Tibial artery (tissue), 4 donors: ENCODE measurements around the gene SBNO2.

ENCODE experiments used
- DNase-seq, 2 donors: peaks; one replicate each; pipeline ENCODE4 v3.0.0-alpha.2; 2019
- H3K27ac ChIP-seq, 2 donors: fragments of 200-600 bp; sonication (generic) in 1 of 2; 1 replicate in 1 of 2; 2 replicates in 1 of 2; pipeline ENCODE4 v1.5.1; 2018 to 2019; ENCODE audit warnings: mild to moderate bottlenecking in 1 of 2
- H3K27me3 ChIP-seq, 2 donors: fragments of 200-600 bp; sonication (generic) in 1 of 2; one replicate each; pipeline versions ENCODE4 v1.5.1 to v1.6.0; 2016 to 2019
- H3K36me3 ChIP-seq, 3 donors: fragments of 200-600 bp; sonication (generic) in 2 of 3; one replicate each; pipeline ENCODE4 v1.5.1; 2016 to 2019; ENCODE audit warnings: mild to moderate bottlenecking in 2 of 3
- H3K4me1 ChIP-seq, 4 donors: fragments of 200-600 bp; sonication (generic) in 2 of 4; 1 replicate in 3 of 4; 2 replicates in 1 of 4; pipeline ENCODE4 v1.5.1; 2016 to 2019
- H3K4me3 ChIP-seq, 2 donors: fragments of 200-600 bp; sonication (generic) in 1 of 2; 1 replicate in 1 of 2; 2 replicates in 1 of 2; pipeline ENCODE4 v1.5.1; 2018 to 2019; ENCODE audit warnings: mild to moderate bottlenecking in 2 of 2
- H3K9me3 ChIP-seq, 3 donors: fragments of 200-600 bp; sonication (generic) in 1 of 3; one replicate each; pipeline ENCODE4 v1.5.1; 2016 to 2019
- intact Hi-C: fragments of 100-400 bp; cut with DNase I; formaldehyde crosslinking; loops from one replicate; pipeline ENCODE4 v1.15.0; 2023; ENCODE audit warnings: low total_unique reads
- TF ChIP-seq, protein P1 (sequence below), 2 experiments: fragments of 200-600 bp in 1 of 2; fragments of 450-650 bp in 1 of 2; IDR thresholded peaks; one replicate each; pipeline ENCODE4 v1.5.1; 2017 to 2019; ENCODE audit warnings: antibody characterized with exemption in 2 of 2, mild to moderate bottlenecking in 1 of 2, moderate library complexity in 1 of 2

Gene SBNO2

DNA sequence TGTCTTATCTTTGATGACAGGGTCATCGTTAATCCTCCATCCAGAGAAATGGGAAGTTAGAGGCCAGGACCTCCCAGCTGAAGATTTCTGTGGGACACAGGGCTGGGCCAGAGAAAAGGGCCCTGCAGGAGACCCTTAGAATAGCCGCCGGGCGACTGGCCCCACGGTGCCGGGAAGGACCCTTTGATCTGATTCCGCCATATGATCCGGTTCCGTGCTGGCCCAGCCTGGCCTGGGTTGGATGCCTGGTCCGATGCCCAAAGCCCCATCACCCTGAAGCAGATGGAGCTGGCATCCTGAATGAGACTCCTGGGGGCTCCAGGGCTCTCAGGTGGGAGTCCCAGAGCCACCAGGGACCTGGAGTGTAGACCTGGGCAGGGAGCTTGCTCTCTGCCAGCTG, 25.5 kb upstream of the SBNO2 start:
- no peaks in the 10 kb centered on the region for H3K27me3 ChIP-seq
- H3K36me3 ChIP-seq = no peaks in the 10 kb centered on the region
- H3K4me1 ChIP-seq = no peaks in the 10 kb centered on the region
- intact Hi-C loops = no loop called here
- TF ChIP-seq, protein P1, sequence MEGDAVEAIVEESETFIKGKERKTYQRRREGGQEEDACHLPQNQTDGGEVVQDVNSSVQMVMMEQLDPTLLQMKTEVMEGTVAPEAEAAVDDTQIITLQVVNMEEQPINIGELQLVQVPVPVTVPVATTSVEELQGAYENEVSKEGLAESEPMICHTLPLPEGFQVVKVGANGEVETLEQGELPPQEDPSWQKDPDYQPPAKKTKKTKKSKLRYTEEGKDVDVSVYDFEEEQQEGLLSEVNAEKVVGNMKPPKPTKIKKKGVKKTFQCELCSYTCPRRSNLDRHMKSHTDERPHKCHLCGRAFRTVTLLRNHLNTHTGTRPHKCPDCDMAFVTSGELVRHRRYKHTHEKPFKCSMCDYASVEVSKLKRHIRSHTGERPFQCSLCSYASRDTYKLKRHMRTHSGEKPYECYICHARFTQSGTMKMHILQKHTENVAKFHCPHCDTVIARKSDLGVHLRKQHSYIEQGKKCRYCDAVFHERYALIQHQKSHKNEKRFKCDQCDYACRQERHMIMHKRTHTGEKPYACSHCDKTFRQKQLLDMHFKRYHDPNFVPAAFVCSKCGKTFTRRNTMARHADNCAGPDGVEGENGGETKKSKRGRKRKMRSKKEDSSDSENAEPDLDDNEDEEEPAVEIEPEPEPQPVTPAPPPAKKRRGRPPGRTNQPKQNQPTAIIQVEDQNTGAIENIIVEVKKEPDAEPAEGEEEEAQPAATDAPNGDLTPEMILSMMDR (IDR thresholded peaks at IDR 0.05) = no peak
- no peaks in the 10 kb centered on the region for H3K9me3 ChIP-seq
- H3K27ac ChIP-seq = no peak overlapping the region
- no peak for DNase-seq
- H3K4me3 ChIP-seq = no peak overlapping the region

GRCh38 chr19:1189419-1189818, 15.4 kb upstream of the SBNO2 start:
- no peak overlapping the region for H3K4me3 ChIP-seq
- H3K9me3 ChIP-seq = no peaks in the 10 kb centered on the region
- H3K27me3 ChIP-seq = no peaks in the 10 kb centered on the region
- H3K27ac ChIP-seq = no peak overlapping the region
- H3K4me1 ChIP-seq = peaks cover 0 to 4% (median 0%) of the 10 kb centered on the region in 4 donors
- DNase-seq = no peak
- intact Hi-C loops = no loop called here
- no peaks in the 10 kb centered on the region for H3K36me3 ChIP-seq
- TF ChIP-seq, protein P1 (IDR thresholded peaks at IDR 0.05) = no peak

- Histone ChIP-seq H3K27me3 (peaks cover 0 to 5% of the 10 kb centered on the region in 2 donors), H3K4me3 (no peak overlapping the region), H3K4me1 (peaks cover 0 to 18% (median 9%) of the 10 kb centered on the region in 4 donors), H3K9me3 (no peaks in the 10 kb centered on the region), H3K27ac (no peak overlapping the region), H3K36me3 (no peaks in the 10 kb centered on the region)
- intact Hi-C loops = no loop called here
- TF ChIP-seq, protein P1 (IDR thresholded peaks at IDR 0.05) = no peak
- DNase-seq = no peak
These were observed 9.6 kb upstream of the SBNO2 start for GRCh38 chr19:1183543-1184172.

DNA sequence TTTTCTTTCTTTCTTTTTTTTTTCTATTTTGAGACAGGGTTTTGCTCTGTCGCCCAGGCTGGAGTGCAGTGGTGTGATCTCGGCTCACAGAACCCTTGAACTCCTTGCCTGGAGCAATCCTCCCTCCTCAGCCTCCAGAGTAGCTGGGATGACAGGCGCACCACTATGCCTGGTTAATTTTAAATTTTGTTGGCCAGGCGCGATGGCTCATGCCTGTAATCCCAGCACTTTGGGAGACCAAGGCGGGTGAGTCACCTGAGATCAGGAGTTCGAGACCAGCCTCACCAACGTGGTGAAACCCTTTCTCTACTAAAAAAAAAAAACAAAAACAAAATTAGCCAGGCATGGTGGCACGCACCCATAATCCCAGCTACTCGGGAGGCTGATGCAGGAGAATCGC, 8.7 kb upstream of the SBNO2 start:
- Histone ChIP-seq H3K4me1 (peaks cover 0 to 22% (median 12%) of the 10 kb centered on the region in 4 donors), H3K27ac (no peak overlapping the region), H3K27me3 (peaks cover 0 to 5% of the 10 kb centered on the region in 2 donors), H3K36me3 (no peaks in the 10 kb centered on the region), H3K4me3 (no peak overlapping the region), H3K9me3 (no peaks in the 10 kb centered on the region)
- no peak for DNase-seq
- TF ChIP-seq, protein P1 (IDR thresholded peaks at IDR 0.05) = no peak
- intact Hi-C loops = no loop called here

DNA sequence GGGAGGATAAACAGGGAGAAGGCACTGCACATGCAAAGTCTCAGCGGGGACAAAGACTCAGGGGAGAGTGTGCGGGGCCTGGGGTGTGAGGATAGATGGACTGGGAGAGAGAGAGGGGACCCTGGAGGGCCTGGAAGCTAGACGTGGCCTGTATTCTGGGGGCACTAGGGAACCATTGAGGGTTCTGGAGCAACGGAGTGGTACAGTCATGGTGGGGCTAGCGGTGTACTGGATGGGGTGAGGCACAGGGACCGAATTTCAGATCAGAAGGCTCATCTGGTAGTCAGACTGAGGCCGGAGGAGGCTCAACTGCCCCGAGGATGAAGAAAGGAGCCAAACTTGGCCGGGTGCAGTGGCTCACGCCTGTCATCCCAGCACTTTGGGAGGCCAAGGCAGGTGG, 8.0 kb upstream of the SBNO2 start:
- Histone ChIP-seq H3K27ac (no peak overlapping the region), H3K4me1 (peaks cover 0 to 28% (median 16%) of the 10 kb centered on the region in 4 donors), H3K9me3 (no peaks in the 10 kb centered on the region), H3K27me3 (peaks cover 0 to 5% of the 10 kb centered on the region in 2 donors), H3K36me3 (no peaks in the 10 kb centered on the region), H3K4me3 (no peak overlapping the region)
- intact Hi-C loops = no loop called here
- no peak for DNase-seq
- TF ChIP-seq, protein P1 (IDR thresholded peaks at IDR 0.05) = no peak
